Articular chondrocyte of knee joint (primary cell): ENCODE data around the gene HSD11B1. TPM values are rescaled to one million over a fixed set of nuclear protein-coding genes. Genes with fewer than 3 reads are reported as not detected.

Source experiments
- total RNA-seq: library from RNA; depleted of rRNA; stranded (reverse); fragments of >200 nt; gene quantifications from 2 replicates; pipeline ENCODE4 v1.2.3, GENCODE V29; 2012

HSD11B1 gene
- total RNA-seq, result 3.3 and 4.2 TPM in 2 replicates

GRCh38 chr1:209704584-209704983, at the start of gene HSD11B1:
TSS of gene HSD11B1 (plus strand) at chr1:209704846. CDS start at chr1:209704943, 97 bp downstream.

GRCh38 chr1:209674957-209675564, 29.6 kb upstream of the HSD11B1 start, which contains the start of gene G0S2:
TSS of gene G0S2 (plus strand) at chr1:209675412. CDS start at chr1:209675685, 273 bp downstream.

GRCh38 chr1:209755926-209756614, 51.4 kb downstream of the HSD11B1 start, which contains the start of gene TRAF3IP3:
TSS of gene TRAF3IP3 (plus strand) at chr1:209756053. CDS start at chr1:209760040, 3,987 bp downstream.

Other genes starting within 250 kb of the HSD11B1 start
- 0.22 TPM in 1 of 2 replicates, not detected in the other for gene CAMK1G, start 121.1 kb upstream of the HSD11B1 start, total RNA-seq
- gene LAMB3, start 52.4 kb upstream of the HSD11B1 start, total RNA-seq, result 10.9 and 12.2 TPM in 2 replicates
- gene G0S2, start 29.4 kb upstream of the HSD11B1 start, total RNA-seq, result 8.8 and 10.1 TPM in 2 replicates
- not detected in 2 replicates for gene TRAF3IP3, start 51.2 kb downstream of the HSD11B1 start, total RNA-seq
- 2.6 and 3.4 TPM in 2 replicates for gene C1orf74, start 79.7 kb downstream of the HSD11B1 start, total RNA-seq
- 0.13 and 0.43 TPM in 2 replicates for gene IRF6, start 101.3 kb downstream of the HSD11B1 start, total RNA-seq
- gene UTP25, start 123.1 kb downstream of the HSD11B1 start, total RNA-seq, result 15.8 and 16.5 TPM in 2 replicates
- gene SYT14, start 233.4 kb downstream of the HSD11B1 start, total RNA-seq, result 0.32 TPM in 1 of 2 replicates, not detected in the other